GM23248 (cell line): ENCODE results near the gene WAS. TPM values are rescaled to one million over a fixed set of nuclear protein-coding genes. Genes with fewer than 3 reads are reported as not detected.
"Not testable (repeated sequence)": the region's sequence is repeated elsewhere in the genome, so short reads cannot be mapped to it uniquely, and the experiment has no call there.

Experiments
- DNase-seq: peaks from one replicate; pipeline ENCODE4 v3.0.0-alpha.2; 2015
- H2AFZ ChIP-seq: fragments of 200-600 bp; sonication (generic); 2 replicates; pipeline ENCODE4 v1.6.1; 2016; ENCODE audit warnings: antibody characterized with exemption
- H3F3A ChIP-seq: fragments of 200-600 bp; sonication (generic); 2 replicates; pipeline ENCODE4 v1.6.1; 2016; ENCODE audit warnings: mild to moderate bottlenecking, antibody characterized with exemption, mixed run types; ENCODE audit not compliant: insufficient read depth
- H3K27ac ChIP-seq: fragments of 200-600 bp; sonication (generic); 2 replicates; pipeline ENCODE4 v1.5.1; 2016; ENCODE audit warnings: mild to moderate bottlenecking
- H3K27me3 ChIP-seq: fragments of 200-600 bp; sonication (generic); replicated peaks from 2 replicates; pipeline ENCODE4 v1.6.1; 2016; ENCODE audit warnings: mild to moderate bottlenecking; ENCODE audit not compliant: insufficient read depth
- H3K36me3 ChIP-seq: fragments of 200-600 bp; sonication (generic); 2 replicates; pipeline ENCODE4 v1.6.1; 2016; ENCODE audit warnings: low read depth, mild to moderate bottlenecking
- H3K4me1 ChIP-seq: fragments of 200-600 bp; sonication (generic); 2 replicates; pipeline ENCODE4 v1.6.1; 2016; ENCODE audit warnings: mild to moderate bottlenecking; ENCODE audit not compliant: insufficient read depth
- H3K4me2 ChIP-seq: fragments of 200-600 bp; sonication (generic); one replicate; pipeline ENCODE4 v1.6.1; 2016; ENCODE audit warnings: mild to moderate bottlenecking; ENCODE audit not compliant: unreplicated experiment
- H3K4me3 ChIP-seq: fragments of 200-600 bp; sonication (generic); 2 replicates; pipeline ENCODE4 v1.5.1; 2016; ENCODE audit warnings: mild to moderate bottlenecking
- H3K79me2 ChIP-seq: fragments of 200-600 bp; sonication (generic); 2 replicates; pipeline ENCODE4 v1.6.1; 2016; ENCODE audit warnings: mild to moderate bottlenecking; ENCODE audit not compliant: insufficient read depth
- H3K9ac ChIP-seq: fragments of 200-600 bp; sonication (generic); 2 replicates; pipeline ENCODE4 v1.6.1; 2016; ENCODE audit warnings: mild to moderate bottlenecking
- H3K9me2 ChIP-seq: fragments of 200-600 bp; sonication (generic); 2 replicates; pipeline ENCODE4 v1.6.1; 2016; ENCODE audit warnings: mixed run types, mild to moderate bottlenecking, moderate library complexity; ENCODE audit not compliant: insufficient read depth
- H3K9me3 ChIP-seq: fragments of 200-600 bp; sonication (generic); one replicate; pipeline ENCODE4 v1.6.1; 2017; ENCODE audit warnings: low read depth
- H4K20me1 ChIP-seq: fragments of 200-600 bp; sonication (generic); 2 replicates; pipeline ENCODE4 v1.6.0; 2016; ENCODE audit not compliant: insufficient read depth
- EZH2 ChIP-seq: fragments of 200-600 bp; sonication (generic); IDR thresholded peaks from 2 replicates; pipeline ENCODE4 v1.6.1; 2018; ENCODE audit warnings: antibody characterized with exemption, mild to moderate bottlenecking; ENCODE audit not compliant: insufficient read depth, poor library complexity, severe bottlenecking
- EZH2phosphoT487 ChIP-seq: fragments of 200-600 bp; sonication (generic); IDR thresholded peaks from 2 replicates; pipeline ENCODE4 v1.6.1; 2018; ENCODE audit warnings: antibody characterized with exemption, moderate library complexity, mild to moderate bottlenecking, low read depth; ENCODE audit not compliant: insufficient read depth
- WGBS, 2 experiments: methylation state at CpG; one replicate each; pipeline ENCODE4 v1.1.6; 2015 to 2017; ENCODE audit warnings: low lambda C conversion rate in 2 of 2, low coverage in 1 of 2; ENCODE audit errors: missing lambda C conversion rate in 2 of 2; 5-methylcytosine and 5-hydroxymethylcytosine counted together
- in situ Hi-C: fragments of 300-500 bp; cut with MboI; formaldehyde crosslinking; loops from 2 replicates; pipeline ENCODE4 v1.15.0; 2020
- polyA plus RNA-seq: library from polyadenylated mRNA; unstranded; fragments of >200 nt; fragmentation: Nextera tagmentation; extraction: Ambion mirVana; gene quantifications from 2 replicates; pipeline ENCODE4 v1.2.1, GENCODE V29; 2016
- total RNA-seq: library from RNA; depleted of rRNA; stranded (reverse); fragments of >200 nt; shearing (Covaris generic); gene quantifications from 2 replicates; pipeline ENCODE4 v1.2.3, GENCODE V29; 2014

Gene WAS
- total and polyA plus RNA-seq, 2 experiments from 2014 or later = not detected

GRCh38 chrX:48667509-48667908 lies 16.1 kb upstream of the WAS start:
- Histone ChIP-seq H3K36me3 (no peaks in the 10 kb centered on the region), H3K27ac (no peak overlapping the region), H3K4me2 (no peak overlapping the region), H3K4me3 (no peak overlapping the region), H3K9me3 (no peaks in the 10 kb centered on the region), H3K9ac (no peak overlapping the region), H2AFZ (no peak overlapping the region), H3K9me2 (no peaks in the 10 kb centered on the region), H3F3A (no peaks in the 10 kb centered on the region), H3K79me2 (no peaks in the 10 kb centered on the region), H4K20me1 (no peaks in the 10 kb centered on the region), H3K4me1 (no peaks in the 10 kb centered on the region), H3K27me3 (no peaks in the 10 kb centered on the region)
- TF ChIP-seq EZH2 (no peak), EZH2phosphoT487 (no peak)
- no peak for DNase-seq
- WGBS, 2 experiments = 43 to 62% methylated on average over 4 of the region's 4 CpGs
- in situ Hi-C loops = loop anchor here (25.0 kb wide), 1 partner anchor 245 kb away; the partner anchor contains the start of genes PIM2 and SLC35A2

DNA sequence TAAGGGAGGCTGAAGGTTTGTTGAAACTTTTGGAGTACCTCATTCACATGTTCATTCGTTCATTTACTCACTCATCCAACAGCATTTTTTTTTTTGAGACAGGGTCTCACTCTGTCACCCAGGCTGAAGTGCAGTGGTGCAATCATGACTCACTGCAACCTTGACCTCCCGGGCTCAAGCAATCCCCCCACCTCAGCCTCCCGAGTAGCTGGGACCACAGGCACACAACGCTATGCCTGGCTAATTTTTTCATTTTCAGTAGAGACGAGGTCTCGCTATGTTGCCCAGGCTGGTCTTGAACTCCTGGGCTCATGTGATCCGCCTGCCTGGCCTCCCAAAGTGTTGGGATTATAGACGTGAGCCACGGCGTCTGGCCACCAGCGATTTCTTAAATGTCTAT lies 15.4 kb upstream of the WAS start:
- 83 to 90% methylated on average over 5 to 11 of the region's 11 CpGs for WGBS, 2 experiments
- not testable (repeated sequence) for H2AFZ ChIP-seq, H3K27me3 ChIP-seq, H3K4me2 ChIP-seq, H3K9me3 ChIP-seq, H3K4me1 ChIP-seq, H3K36me3 ChIP-seq, H3K9me2 ChIP-seq, H3K27ac ChIP-seq, DNase-seq, H4K20me1 ChIP-seq, H3K9ac ChIP-seq, H3K4me3 ChIP-seq, H3K79me2 ChIP-seq, H3F3A ChIP-seq
- in situ Hi-C loops = loop anchor here (25.0 kb wide), 1 partner anchor 244 kb away; the partner anchor contains the start of genes PIM2 and SLC35A2

GRCh38 chrX:48676106-48676892 lies 7.3 kb upstream of the WAS start:
- WGBS, 2 experiments = 0 to 1% methylated on average over 10 to 15 of the region's 67 CpGs
- Histone ChIP-seq H3K9me2 (no peaks in the 10 kb centered on the region), H4K20me1 (no peaks in the 10 kb centered on the region), H3K9me3 (no peaks in the 10 kb centered on the region), H3K4me3 (peak overlapping the region; percentile 82), H3K4me1 (no peaks in the 10 kb centered on the region), H3K9ac (peak overlapping the region; percentile 84), H3K79me2 (no peaks in the 10 kb centered on the region), H3K4me2 (peak overlapping the region; percentile 88), H3K36me3 (no peaks in the 10 kb centered on the region), H3K27me3 (no peaks in the 10 kb centered on the region), H3K27ac (peak overlapping the region; percentile 59), H2AFZ (peak overlapping the region; percentile 91), H3F3A (no peaks in the 10 kb centered on the region)
- TF ChIP-seq EZH2phosphoT487 = no peak
- TF ChIP-seq EZH2 = no peak
- in situ Hi-C loops = no loop called here
- DNase-seq = peak; percentile 87

DNA sequence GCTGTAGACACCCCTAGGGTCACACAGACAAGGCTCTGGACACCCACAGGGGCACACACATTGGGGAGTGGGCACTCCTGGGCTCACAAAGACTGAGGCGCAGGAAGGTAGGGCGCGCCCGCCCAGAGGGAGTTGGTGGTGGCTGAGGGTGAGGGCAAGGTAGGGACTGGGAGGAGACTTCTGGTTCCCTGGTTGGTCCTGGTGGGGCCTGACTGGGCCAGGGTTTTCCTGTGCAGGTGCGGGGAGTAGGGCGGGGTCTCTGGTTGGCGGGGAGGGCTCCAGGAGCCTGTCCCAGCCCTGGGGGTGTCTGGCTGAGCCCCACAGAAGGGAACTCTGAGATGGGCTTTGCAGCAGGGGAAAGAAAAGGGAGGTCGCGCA lies 6.7 kb upstream of the WAS start:
- H3K36me3 ChIP-seq = no peaks in the 10 kb centered on the region
- 0 to 6% methylated on average over 6 to 9 of the region's 9 CpGs for WGBS, 2 experiments
- in situ Hi-C loops = no loop called here
- peak overlapping the region; percentile 82 for H3K4me3 ChIP-seq
- no peaks in the 10 kb centered on the region for H3K9me2 ChIP-seq
- no peaks in the 10 kb centered on the region for H3K4me1 ChIP-seq
- H3K9ac ChIP-seq = peak overlapping the region; percentile 84
- no peaks in the 10 kb centered on the region for H3K79me2 ChIP-seq
- no peaks in the 10 kb centered on the region for H3K27me3 ChIP-seq
- H3F3A ChIP-seq = no peaks in the 10 kb centered on the region
- peak overlapping the region; percentile 88 for H3K4me2 ChIP-seq
- peak overlapping the region; percentile 91 for H2AFZ ChIP-seq
- no peak overlapping the region for H3K27ac ChIP-seq
- no peaks in the 10 kb centered on the region for H4K20me1 ChIP-seq
- DNase-seq = peak; percentile 14
- TF ChIP-seq EZH2phosphoT487 (no peak), EZH2 (no peak)
- H3K9me3 ChIP-seq = no peaks in the 10 kb centered on the region

- Histone ChIP-seq H3K27ac (no peak overlapping the region), H3K9me3 (no peaks in the 10 kb centered on the region), H3K36me3 (no peaks in the 10 kb centered on the region), H2AFZ (no peak overlapping the region), H3K9ac (no peak overlapping the region), H3K27me3 (no peaks in the 10 kb centered on the region), H3K4me3 (no peak overlapping the region), H3K4me2 (peak overlapping the region; percentile 88), H3K9me2 (no peaks in the 10 kb centered on the region), H3F3A (no peaks in the 10 kb centered on the region), H4K20me1 (no peaks in the 10 kb centered on the region), H3K4me1 (no peaks in the 10 kb centered on the region), H3K79me2 (no peaks in the 10 kb centered on the region)
- TF ChIP-seq EZH2phosphoT487 (no peak), EZH2 (no peak)
- 52 to 57% methylated on average over 9 to 10 of the region's 10 CpGs for WGBS, 2 experiments
- in situ Hi-C loops = no loop called here
- no peak for DNase-seq
These were observed 6.1 kb upstream of the WAS start for GRCh38 chrX:48677516-48677915.

DNA sequence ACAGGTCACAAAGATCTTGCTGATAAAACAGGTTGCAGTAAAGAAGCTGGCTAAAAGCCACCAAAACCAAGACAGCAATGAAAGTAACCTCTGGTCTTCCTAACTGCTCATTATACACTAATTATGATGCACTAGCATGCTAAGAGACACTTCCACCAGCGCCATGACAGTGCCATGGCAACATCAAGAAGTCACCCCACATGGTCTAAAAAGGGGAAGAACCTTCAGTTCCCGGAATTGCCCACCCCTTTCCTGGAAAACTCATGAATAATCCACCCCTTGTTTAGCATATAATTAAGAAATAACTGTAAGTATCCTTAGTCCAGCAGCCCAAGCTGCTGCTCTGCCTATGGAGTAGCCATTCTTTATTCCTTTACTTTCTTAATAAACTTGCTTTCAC lies 3.1 kb upstream of the WAS start:
- H3K79me2 ChIP-seq, H3F3A ChIP-seq, H3K4me3 ChIP-seq, H3K9me2 ChIP-seq, H3K27ac ChIP-seq, H3K4me1 ChIP-seq, H3K9me3 ChIP-seq, H3K36me3 ChIP-seq, H3K27me3 ChIP-seq, H3K9ac ChIP-seq, H3K4me2 ChIP-seq, in situ Hi-C loops, DNase-seq, H4K20me1 ChIP-seq, H2AFZ ChIP-seq: not testable (repeated sequence)
- WGBS, 2 experiments = 38 to 48% methylated on average over 2 of the region's 2 CpGs

GRCh38 chrX:48680925-48681324 lies 2.7 kb upstream of the WAS start:
- H3F3A ChIP-seq, H3K27ac ChIP-seq, H3K79me2 ChIP-seq, H3K27me3 ChIP-seq, H4K20me1 ChIP-seq, H3K9me2 ChIP-seq, H3K36me3 ChIP-seq, H2AFZ ChIP-seq, in situ Hi-C loops, DNase-seq, H3K4me2 ChIP-seq, H3K9ac ChIP-seq, H3K4me1 ChIP-seq, H3K9me3 ChIP-seq, H3K4me3 ChIP-seq: not testable (repeated sequence)
- WGBS, 2 experiments = 47 to 70% methylated on average over 3 to 6 of the region's 6 CpGs
